AG04450 (cell line): ENCODE measurements around the gene OTOG. TPM values are rescaled to one million over a fixed set of nuclear protein-coding genes. Genes with fewer than 3 reads are reported as not detected.

Experiments used
- CTCF ChIA-PET: fragments of 300-600, 350-600 bp; formaldehyde crosslinking; extraction: SDS; loops from one replicate; lab custom pipeline; 2022; ENCODE audit warnings: antibody characterized with exemption, inconsistent platforms; lab: Charles Lee
- POLR2A ChIA-PET: fragments of 350-600 bp; formaldehyde crosslinking; extraction: SDS; loops from one replicate; lab custom pipeline; 2021; ENCODE audit warnings: antibody characterized with exemption, inconsistent platforms; lab: Yijun Ruan, JAX
- DNase-seq: peaks from one replicate; pipeline ENCODE4 v3.0.0-alpha.2; 2011; ENCODE audit warnings: low read depth, low spot score
- H3K27ac ChIP-seq: one replicate; pipeline ENCODE4 v1.5.1; 2012; ENCODE audit warnings: low read depth, low read length, control low read depth
- H3K27me3 ChIP-seq: one replicate; pipeline ENCODE4 v1.6.0; 2012; ENCODE audit warnings: low read length; ENCODE audit not compliant: control insufficient read depth, insufficient read depth
- H3K4me3 ChIP-seq: 2 replicates; pipeline ENCODE4 v1.5.1; 2011; ENCODE audit warnings: mild to moderate bottlenecking, low read depth, low read length, control low read depth
- H3K9me3 ChIP-seq: 2 replicates; pipeline ENCODE4 v1.5.1; 2012; ENCODE audit warnings: low read length; ENCODE audit not compliant: control insufficient read depth, insufficient read depth
- polyA plus RNA-seq: library from polyadenylated mRNA; depleted of rRNA; stranded (reverse); fragments of >200 nt; gene quantifications from 2 replicates; pipeline ENCODE4 v1.2.3, GENCODE V29; 2011
- TF ChIP-seq, protein P1 (sequence below): IDR thresholded peaks from 2 replicates; pipeline ENCODE4 v1.5.1; 2011; ENCODE audit warnings: low read depth, low read length, control low read depth, inconsistent platforms

The OTOG gene
- polyA plus RNA-seq, 1 experiment = not detected

- CTCF ChIA-PET = no interaction called here
- TF ChIP-seq, protein P1, sequence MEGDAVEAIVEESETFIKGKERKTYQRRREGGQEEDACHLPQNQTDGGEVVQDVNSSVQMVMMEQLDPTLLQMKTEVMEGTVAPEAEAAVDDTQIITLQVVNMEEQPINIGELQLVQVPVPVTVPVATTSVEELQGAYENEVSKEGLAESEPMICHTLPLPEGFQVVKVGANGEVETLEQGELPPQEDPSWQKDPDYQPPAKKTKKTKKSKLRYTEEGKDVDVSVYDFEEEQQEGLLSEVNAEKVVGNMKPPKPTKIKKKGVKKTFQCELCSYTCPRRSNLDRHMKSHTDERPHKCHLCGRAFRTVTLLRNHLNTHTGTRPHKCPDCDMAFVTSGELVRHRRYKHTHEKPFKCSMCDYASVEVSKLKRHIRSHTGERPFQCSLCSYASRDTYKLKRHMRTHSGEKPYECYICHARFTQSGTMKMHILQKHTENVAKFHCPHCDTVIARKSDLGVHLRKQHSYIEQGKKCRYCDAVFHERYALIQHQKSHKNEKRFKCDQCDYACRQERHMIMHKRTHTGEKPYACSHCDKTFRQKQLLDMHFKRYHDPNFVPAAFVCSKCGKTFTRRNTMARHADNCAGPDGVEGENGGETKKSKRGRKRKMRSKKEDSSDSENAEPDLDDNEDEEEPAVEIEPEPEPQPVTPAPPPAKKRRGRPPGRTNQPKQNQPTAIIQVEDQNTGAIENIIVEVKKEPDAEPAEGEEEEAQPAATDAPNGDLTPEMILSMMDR = no peak
- POLR2A ChIA-PET = no interaction called here
- no peaks in the 10 kb centered on the region for H3K9me3 ChIP-seq
- no peak overlapping the region for H3K27ac ChIP-seq
- DNase-seq = no peak
- H3K4me3 ChIP-seq = no peak overlapping the region
- H3K27me3 ChIP-seq = no peaks in the 10 kb centered on the region
These were observed 83.9 kb downstream of the OTOG start for GRCh38 chr11:17630936-17631335.

- POLR2A ChIA-PET = no interaction called here
- CTCF ChIA-PET = no interaction called here
- no peak overlapping the region for H3K4me3 ChIP-seq
- H3K27ac ChIP-seq = no peak overlapping the region
- no peak for DNase-seq
- no peaks in the 10 kb centered on the region for H3K9me3 ChIP-seq
- H3K27me3 ChIP-seq = no peaks in the 10 kb centered on the region
- TF ChIP-seq, protein P1 = no peak
These were observed 84.8 kb downstream of the OTOG start for GRCh38 chr11:17631702-17632365.

DNA sequence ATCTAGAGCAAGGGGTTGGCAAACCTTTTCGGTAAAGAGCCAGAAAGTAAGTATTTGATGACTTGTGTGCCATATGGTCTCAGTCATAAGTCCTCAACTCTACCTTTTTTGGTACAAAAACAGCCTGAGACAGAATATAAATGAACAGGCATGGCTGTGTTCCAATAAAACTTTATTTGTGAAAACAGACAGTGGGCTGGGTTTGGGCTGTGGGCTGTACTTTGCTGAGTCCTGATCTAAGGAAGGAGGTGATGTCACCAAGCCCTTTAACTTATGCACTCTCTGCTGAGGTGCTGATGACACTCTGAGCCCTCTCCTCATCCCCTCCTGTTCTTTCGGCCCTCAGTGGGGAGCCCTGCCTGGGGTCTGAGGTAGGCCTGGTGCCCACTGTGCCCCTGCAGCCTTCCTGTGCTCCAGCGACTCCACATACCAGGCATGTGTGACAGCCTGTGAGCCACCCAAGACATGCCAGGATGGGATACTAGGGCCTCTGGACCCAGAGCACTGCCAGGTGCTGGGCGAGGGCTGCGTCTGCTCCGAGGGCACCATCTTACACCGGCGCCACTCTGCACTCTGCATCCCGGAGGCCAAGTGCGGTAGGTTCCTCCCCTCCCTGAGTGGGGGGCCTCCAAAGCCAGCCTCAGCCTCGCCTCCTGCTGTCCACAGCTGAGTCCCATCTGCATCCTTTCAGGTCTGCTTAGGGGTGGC is 86.4 kb downstream of the OTOG start:
- H3K27ac ChIP-seq = no peak overlapping the region
- ChIA-PET CTCF (no interaction called here), POLR2A (no interaction called here)
- no peak overlapping the region for H3K4me3 ChIP-seq
- no peak for DNase-seq
- H3K27me3 ChIP-seq = no peaks in the 10 kb centered on the region
- TF ChIP-seq, protein P1 = no peak
- no peaks in the 10 kb centered on the region for H3K9me3 ChIP-seq

GRCh38 chr11:17633987-17634775 is 87.1 kb downstream of the OTOG start:
- DNase-seq = no peak
- Histone ChIP-seq H3K4me3 (no peak overlapping the region), H3K27ac (no peak overlapping the region), H3K9me3 (no peaks in the 10 kb centered on the region), H3K27me3 (no peaks in the 10 kb centered on the region)
- POLR2A ChIA-PET = no interaction called here
- CTCF ChIA-PET = no interaction called here
- TF ChIP-seq, protein P1 = no peak
